HT1080 (cell line): ENCODE data around the gene ZNF672. TPM values are rescaled to one million over a fixed set of nuclear protein-coding genes. Genes with fewer than 3 reads are reported as not detected.
"Not testable (repeated sequence)": the region's sequence is repeated elsewhere in the genome, so short reads cannot be mapped to it uniquely, and the experiment has no call there.

ENCODE experiments used
- DNase-seq: peaks from one replicate; pipeline ENCODE4 v3.0.0-alpha.2; 2015; ENCODE audit warnings: low read depth
- small RNA-seq: library from RNA; depleted of rRNA; stranded (forward); fragments of <200 nt; gene quantifications from one replicate; pipeline ENCODE3, GENCODE V24; 2014
- total RNA-seq: library from RNA; depleted of rRNA; stranded (reverse); fragments of >200 nt; shearing (Covaris generic); gene quantifications from 2 replicates; pipeline ENCODE4 v1.2.3, GENCODE V29; 2014; rRNA removed

The ZNF672 gene
- total RNA-seq, 1 experiment from 2014 or later: 27.3 TPM

- DNase-seq: no peak
Measured at GRCh38 chr1:248884632-248885295, 46.7 kb downstream of the ZNF672 start.

- DNase-seq: no peak
Measured at GRCh38 chr1:248885646-248886045, 47.6 kb downstream of the ZNF672 start.

GRCh38 chr1:248886237-248886895 is 48.3 kb downstream of the ZNF672 start:
- no peak for DNase-seq

- not testable (repeated sequence) for DNase-seq
Measured at GRCh38 chr1:248889914-248890243, 51.9 kb downstream of the ZNF672 start.

GRCh38 chr1:248890549-248891498 is 52.8 kb downstream of the ZNF672 start:
- DNase-seq: no peak

- DNase-seq: no peak
Measured at GRCh38 chr1:248891758-248892157, 53.7 kb downstream of the ZNF672 start.

GRCh38 chr1:248892590-248892989 is 54.6 kb downstream of the ZNF672 start:
- no peak for DNase-seq

GRCh38 chr1:248894837-248895236 is 56.8 kb downstream of the ZNF672 start:
- DNase-seq: no peak

GRCh38 chr1:248897412-248898337 is 59.7 kb downstream of the ZNF672 start:
- DNase-seq: no peak

Small RNA genes lying within 50 kb of the gene (small RNA-seq; reads per million reads assigned to genes)
- not detected for gene MIR3124

Other genes starting within 250 kb of the ZNF672 start
- not detected in 2 replicates for gene OR2T10, start 240.5 kb upstream of the ZNF672 start, total RNA-seq
- not detected in 2 replicates for gene OR2T11, start 203.1 kb upstream of the ZNF672 start, total RNA-seq
- gene OR2T35, start 192.9 kb upstream of the ZNF672 start, total RNA-seq: not detected in 2 replicates
- not detected in 2 replicates for gene OR2T27, start 182.7 kb upstream of the ZNF672 start, total RNA-seq
- not detected in 2 replicates for gene OR14I1, start 135.5 kb upstream of the ZNF672 start, total RNA-seq
- gene LYPD8, start 82.5 kb upstream of the ZNF672 start, total RNA-seq: 2.0 and 3.8 TPM in 2 replicates
- gene SH3BP5L, start 12.3 kb upstream of the ZNF672 start, total RNA-seq: 29.2 and 36.2 TPM in 2 replicates
- gene ZNF692, start 20.9 kb downstream of the ZNF672 start, total RNA-seq: 23.5 and 25.8 TPM in 2 replicates
- 5.7 and 7.0 TPM in 2 replicates for gene PGBD2, start 68.0 kb downstream of the ZNF672 start, total RNA-seq